Measurements from ENCODE around the gene ATP10B. TPM values are rescaled to one million over a fixed set of nuclear protein-coding genes. Genes with fewer than 3 reads are reported as not detected.

Gene ATP10B
- total RNA-seq, 4 donors from 2014 or later: 9.0 to 45.9 (median 13.9) TPM

DNA sequence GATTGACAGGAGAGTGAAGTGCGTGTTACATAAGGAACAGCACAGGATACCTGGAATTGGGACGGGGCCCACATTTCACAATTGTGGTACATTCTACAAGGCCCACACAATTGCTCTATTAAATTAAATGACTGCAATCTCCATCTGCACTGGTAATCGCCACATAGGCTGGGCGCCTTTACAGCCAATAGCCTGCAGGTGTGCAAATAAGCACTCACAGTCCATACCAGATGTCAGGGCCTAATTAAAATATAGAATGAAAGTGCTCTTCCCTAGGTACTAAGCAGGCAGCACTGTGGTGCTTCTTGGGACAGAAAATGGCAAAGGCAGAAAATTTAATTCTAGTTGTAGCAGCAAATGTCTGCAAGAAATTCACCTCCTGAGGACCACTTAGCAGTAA, 82.7 kb downstream of the ATP10B start:
- no peak for DNase-seq (ENCODE audit: low spot score in 2 of 2)
- TF ChIP-seq POLR2A (IDR thresholded peaks at IDR 0.05): no peak
- TF ChIP-seq EP300 (IDR thresholded peaks at IDR 0.05): no peak
- TF ChIP-seq, protein P1, sequence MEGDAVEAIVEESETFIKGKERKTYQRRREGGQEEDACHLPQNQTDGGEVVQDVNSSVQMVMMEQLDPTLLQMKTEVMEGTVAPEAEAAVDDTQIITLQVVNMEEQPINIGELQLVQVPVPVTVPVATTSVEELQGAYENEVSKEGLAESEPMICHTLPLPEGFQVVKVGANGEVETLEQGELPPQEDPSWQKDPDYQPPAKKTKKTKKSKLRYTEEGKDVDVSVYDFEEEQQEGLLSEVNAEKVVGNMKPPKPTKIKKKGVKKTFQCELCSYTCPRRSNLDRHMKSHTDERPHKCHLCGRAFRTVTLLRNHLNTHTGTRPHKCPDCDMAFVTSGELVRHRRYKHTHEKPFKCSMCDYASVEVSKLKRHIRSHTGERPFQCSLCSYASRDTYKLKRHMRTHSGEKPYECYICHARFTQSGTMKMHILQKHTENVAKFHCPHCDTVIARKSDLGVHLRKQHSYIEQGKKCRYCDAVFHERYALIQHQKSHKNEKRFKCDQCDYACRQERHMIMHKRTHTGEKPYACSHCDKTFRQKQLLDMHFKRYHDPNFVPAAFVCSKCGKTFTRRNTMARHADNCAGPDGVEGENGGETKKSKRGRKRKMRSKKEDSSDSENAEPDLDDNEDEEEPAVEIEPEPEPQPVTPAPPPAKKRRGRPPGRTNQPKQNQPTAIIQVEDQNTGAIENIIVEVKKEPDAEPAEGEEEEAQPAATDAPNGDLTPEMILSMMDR (IDR thresholded peaks at IDR 0.05): no peak
- Histone ChIP-seq H3K27me3 (no peaks in the 10 kb centered on the region), H3K4me1 (peaks cover 0 to under 1% (median 0%) of the 10 kb centered on the region in 4 donors), H3K36me3 (no peaks in the 10 kb centered on the region), H3K4me3 (no peak overlapping the region), H3K27ac (no peak overlapping the region), H3K9me3 (no peaks in the 10 kb centered on the region)
- 84 to 86% methylated on average over 4 of the region's 4 CpGs for WGBS, 2 donors

DNA sequence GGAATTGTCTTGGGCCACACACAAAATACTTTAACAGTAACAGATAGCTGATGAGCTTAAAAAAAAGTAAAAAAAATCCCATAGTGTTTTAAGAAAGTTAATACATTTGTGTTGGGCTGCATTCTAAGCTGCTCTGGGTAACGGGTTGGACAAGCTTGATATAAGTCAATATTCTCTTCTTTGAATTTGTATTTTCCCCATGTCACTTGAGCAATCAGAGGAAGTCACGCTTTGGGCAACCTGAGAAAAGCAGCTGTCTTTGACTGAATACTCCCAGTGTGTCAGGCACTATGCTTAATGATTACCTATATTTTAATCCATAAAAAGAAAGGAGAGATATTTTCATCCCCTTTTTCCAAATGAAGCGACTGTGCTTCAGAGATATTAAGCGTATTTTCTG, 84.9 kb downstream of the ATP10B start:
- H3K9me3 ChIP-seq: peaks cover 0 to 4% (median 0%) of the 10 kb centered on the region in 4 donors
- H3K4me3 ChIP-seq: no peak overlapping the region
- H3K27ac ChIP-seq: no peak overlapping the region
- TF ChIP-seq, protein P1 (IDR thresholded peaks at IDR 0.05): no peak
- TF ChIP-seq POLR2A (IDR thresholded peaks at IDR 0.05) (no peak), EP300 (IDR thresholded peaks at IDR 0.05) (no peak)
- no peaks in the 10 kb centered on the region for H3K27me3 ChIP-seq
- WGBS, 2 donors: 88 to 91% methylated on average over 4 of the region's 4 CpGs
- DNase-seq (ENCODE audit: low spot score in 2 of 2): no peak
- H3K36me3 ChIP-seq: no peaks in the 10 kb centered on the region
- no peaks in the 10 kb centered on the region for H3K4me1 ChIP-seq

DNA sequence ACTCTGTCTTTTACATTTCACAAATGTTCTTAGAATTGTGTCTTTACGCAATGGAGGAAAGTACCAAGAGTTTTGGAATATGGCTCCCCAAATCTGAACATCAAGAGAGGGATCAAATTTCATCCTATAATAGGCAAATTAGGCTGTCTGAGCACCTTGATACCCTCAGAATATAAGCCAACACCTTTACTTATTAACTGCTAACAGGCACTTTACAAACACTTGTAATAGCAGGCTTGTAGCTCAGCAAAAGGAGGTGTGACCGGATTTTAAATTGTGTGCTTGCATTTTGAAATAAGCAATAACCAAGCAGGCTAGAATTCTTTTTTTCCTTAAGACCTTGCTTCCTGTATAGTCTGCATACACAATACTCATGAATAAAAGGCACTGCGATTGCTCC, 92.0 kb downstream of the ATP10B start:
- TF ChIP-seq POLR2A (IDR thresholded peaks at IDR 0.05) (no peak), EP300 (IDR thresholded peaks at IDR 0.05) (no peak)
- TF ChIP-seq, protein P1 (IDR thresholded peaks at IDR 0.05): no peak
- Histone ChIP-seq H3K4me1 (no peaks in the 10 kb centered on the region), H3K27ac (no peak overlapping the region), H3K4me3 (no peak overlapping the region), H3K36me3 (peaks cover 0 to 3% (median 0%) of the 10 kb centered on the region in 3 donors), H3K27me3 (no peaks in the 10 kb centered on the region), H3K9me3 (peaks cover 0 to 6% (median 0%) of the 10 kb centered on the region in 4 donors)
- no peak for DNase-seq (ENCODE audit: low spot score in 2 of 2)
- WGBS, 2 donors: 91 to 95% methylated on average over 3 of the region's 3 CpGs

DNA sequence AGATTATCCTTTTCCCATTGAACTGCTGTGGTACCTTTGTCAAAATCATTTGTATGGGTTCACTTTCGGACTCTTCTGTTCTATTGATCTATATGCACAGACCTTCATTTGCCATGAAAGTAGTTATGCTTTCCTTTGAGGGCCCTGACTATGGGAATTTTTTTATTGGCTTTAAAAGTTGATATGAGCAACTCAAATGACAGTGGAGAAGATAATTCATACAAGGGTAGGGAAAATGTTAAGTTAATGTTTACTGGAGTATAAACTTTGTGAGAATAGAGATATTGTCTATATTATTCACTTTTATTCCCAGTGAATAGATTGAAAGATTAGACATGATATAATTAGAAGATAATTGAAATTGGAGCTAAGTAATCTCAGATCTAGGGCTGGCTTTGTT, 94.8 kb downstream of the ATP10B start:
- Histone ChIP-seq H3K27ac (no peak overlapping the region), H3K4me3 (no peak overlapping the region), H3K36me3 (peaks cover 0 to 3% (median 0%) of the 10 kb centered on the region in 3 donors), H3K4me1 (no peaks in the 10 kb centered on the region), H3K27me3 (no peaks in the 10 kb centered on the region), H3K9me3 (peaks cover 0 to 4% (median 0%) of the 10 kb centered on the region in 4 donors)
- no peak for DNase-seq (ENCODE audit: low spot score in 2 of 2)
- 57 to 85% methylated on average over 1 of the region's 1 CpG for WGBS, 2 donors
- TF ChIP-seq, protein P1 (IDR thresholded peaks at IDR 0.05): no peak
- TF ChIP-seq EP300 (IDR thresholded peaks at IDR 0.05) (no peak), POLR2A (IDR thresholded peaks at IDR 0.05) (no peak)

DNA sequence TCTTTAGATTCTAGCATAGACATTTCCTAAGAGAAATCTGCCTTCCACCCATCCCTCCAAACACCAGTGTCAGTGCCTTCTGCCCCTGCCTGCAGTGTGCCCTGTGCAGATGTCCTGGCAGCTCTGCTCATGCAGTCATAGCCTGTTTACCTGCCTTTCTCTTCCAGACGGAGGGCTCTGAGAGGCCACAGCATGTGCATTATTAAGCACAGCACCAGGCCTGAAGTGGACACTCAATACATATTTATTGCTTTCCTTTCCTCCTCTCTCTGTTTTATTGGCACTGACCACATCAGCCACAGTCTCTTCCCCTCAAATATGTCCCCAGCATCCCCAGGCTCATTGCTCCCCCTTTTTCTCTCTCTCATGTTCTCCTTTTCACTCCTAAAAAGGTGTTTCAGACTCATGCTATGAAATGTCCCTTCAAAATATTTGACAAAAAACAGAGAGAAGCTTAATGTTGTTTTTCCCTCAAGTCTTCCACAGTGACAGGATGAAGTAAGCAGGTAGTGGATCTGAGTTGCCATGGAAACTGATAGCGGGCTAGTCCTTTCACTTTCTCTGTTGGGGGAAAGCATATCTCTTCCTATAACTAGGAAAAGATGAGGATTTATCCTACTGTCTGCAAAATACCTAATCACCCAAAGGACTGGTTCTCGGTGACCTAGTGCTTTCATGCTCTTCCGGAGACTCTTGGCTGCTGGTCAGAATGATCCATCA, 100.9 kb downstream of the ATP10B start:
- 68 to 69% methylated on average over 4 of the region's 4 CpGs for WGBS, 2 donors

More for the DNA sequence above, 100.9 kb downstream of the ATP10B start:
- Histone ChIP-seq H3K27ac (no peak overlapping the region), H3K4me3 (no peak overlapping the region), H3K9me3 (no peaks in the 10 kb centered on the region), H3K27me3 (no peaks in the 10 kb centered on the region), H3K4me1 (no peaks in the 10 kb centered on the region), H3K36me3 (peaks cover 0 to under 1% (median 0%) of the 10 kb centered on the region in 3 donors)
- TF ChIP-seq POLR2A (IDR thresholded peaks at IDR 0.05) (no peak), EP300 (IDR thresholded peaks at IDR 0.05) (no peak)
- TF ChIP-seq, protein P1 (IDR thresholded peaks at IDR 0.05): no peak
- no peak for DNase-seq (ENCODE audit: low spot score in 2 of 2)

Measured in tibial nerve (tissue), 4 donors.